DMS79 (cell line): ENCODE measurements around the gene ABCA6.
"Not testable (repeated sequence)": the region's sequence is repeated elsewhere in the genome, so short reads cannot be mapped to it uniquely, and the experiment has no call there.

ENCODE experiments used
- DNase-seq: peaks from one replicate; lab custom pipeline; 2025; lab: John Stamatoyannopoulos, UW

ABCA6 gene, protein sequence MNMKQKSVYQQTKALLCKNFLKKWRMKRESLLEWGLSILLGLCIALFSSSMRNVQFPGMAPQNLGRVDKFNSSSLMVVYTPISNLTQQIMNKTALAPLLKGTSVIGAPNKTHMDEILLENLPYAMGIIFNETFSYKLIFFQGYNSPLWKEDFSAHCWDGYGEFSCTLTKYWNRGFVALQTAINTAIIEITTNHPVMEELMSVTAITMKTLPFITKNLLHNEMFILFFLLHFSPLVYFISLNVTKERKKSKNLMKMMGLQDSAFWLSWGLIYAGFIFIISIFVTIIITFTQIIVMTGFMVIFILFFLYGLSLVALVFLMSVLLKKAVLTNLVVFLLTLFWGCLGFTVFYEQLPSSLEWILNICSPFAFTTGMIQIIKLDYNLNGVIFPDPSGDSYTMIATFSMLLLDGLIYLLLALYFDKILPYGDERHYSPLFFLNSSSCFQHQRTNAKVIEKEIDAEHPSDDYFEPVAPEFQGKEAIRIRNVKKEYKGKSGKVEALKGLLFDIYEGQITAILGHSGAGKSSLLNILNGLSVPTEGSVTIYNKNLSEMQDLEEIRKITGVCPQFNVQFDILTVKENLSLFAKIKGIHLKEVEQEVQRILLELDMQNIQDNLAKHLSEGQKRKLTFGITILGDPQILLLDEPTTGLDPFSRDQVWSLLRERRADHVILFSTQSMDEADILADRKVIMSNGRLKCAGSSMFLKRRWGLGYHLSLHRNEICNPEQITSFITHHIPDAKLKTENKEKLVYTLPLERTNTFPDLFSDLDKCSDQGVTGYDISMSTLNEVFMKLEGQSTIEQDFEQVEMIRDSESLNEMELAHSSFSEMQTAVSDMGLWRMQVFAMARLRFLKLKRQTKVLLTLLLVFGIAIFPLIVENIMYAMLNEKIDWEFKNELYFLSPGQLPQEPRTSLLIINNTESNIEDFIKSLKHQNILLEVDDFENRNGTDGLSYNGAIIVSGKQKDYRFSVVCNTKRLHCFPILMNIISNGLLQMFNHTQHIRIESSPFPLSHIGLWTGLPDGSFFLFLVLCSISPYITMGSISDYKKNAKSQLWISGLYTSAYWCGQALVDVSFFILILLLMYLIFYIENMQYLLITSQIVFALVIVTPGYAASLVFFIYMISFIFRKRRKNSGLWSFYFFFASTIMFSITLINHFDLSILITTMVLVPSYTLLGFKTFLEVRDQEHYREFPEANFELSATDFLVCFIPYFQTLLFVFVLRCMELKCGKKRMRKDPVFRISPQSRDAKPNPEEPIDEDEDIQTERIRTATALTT (N-terminal part only)

DNA sequence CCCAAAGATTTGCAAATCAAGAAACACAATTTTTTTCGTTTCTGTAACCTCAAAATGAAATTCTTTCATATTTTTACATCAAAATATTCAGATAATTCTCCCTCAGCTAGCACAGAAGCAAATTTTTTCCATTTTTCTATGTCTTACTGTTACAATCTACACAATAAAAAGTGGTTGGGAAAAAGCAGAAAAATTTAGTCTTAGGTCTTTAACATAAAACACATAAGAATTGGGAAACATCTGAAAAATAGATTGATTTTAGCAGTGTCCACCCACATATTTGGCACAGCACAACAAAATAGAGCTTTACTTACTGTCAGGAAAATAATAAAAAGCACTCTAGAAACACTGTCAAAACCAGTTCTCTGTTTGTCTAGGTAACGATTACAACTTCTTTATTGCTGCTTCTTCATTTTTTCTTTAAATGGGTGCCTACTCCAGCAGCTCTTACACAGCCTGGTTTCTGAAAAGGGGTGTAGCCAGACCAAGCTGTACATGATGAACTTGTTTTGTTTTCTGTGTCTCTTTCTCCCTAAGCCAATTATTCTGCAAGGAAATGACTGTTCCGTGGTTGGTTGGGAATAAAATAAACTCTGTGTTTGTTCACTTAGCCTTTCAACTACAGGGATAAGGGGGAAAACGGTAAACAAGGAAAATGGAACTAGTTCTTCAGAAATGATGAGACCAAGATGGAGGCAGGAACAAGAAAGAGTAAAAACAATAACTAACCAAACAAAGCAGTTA lies at the start of gene ABCA6:
Gene ABCA6 (minus strand): TSS at position 465 of the 744 bp plus-strand sequence. CDS start 1,192 bp downstream, outside the sequence.
- DNase-seq, result no peak

DNA sequence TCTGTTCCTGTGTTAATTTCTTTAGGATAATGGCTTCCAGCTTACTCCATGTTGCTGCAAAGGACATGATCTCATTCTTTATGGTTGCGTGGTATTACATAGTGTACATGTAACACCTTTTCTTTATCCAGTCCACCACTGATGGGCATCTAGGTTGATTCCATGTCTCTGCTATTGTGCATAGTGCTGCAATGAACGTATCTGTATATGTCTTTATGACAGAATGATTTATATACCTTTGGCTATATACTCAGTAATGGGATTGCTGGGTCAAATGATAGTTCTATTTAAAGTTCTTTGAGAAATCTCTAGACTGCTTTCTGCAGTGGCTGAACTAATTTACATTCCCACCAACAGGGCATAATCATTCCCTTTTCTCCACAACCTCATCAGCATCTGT lies 47.1 kb upstream of the ABCA6 start:
- DNase-seq, result no peak

DNA sequence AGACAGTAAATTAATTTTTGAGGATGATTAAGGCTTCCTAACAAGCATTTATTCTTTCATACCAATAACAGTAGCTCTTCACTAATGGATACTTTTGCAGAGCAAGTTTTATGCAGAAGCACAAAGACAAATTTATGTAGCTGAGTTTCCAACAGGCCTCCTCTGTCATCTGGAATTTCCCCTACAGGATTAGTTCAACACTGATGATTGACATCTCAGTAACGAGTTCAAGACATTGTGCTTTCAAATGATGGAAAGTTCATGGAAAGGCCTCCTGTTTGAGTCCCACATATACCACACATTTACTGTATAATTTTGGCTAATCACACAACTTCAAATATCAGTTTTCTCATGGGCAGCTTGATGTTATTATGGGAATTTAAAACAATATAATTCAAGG lies 46.4 kb upstream of the ABCA6 start:
- no peak for DNase-seq

DNA sequence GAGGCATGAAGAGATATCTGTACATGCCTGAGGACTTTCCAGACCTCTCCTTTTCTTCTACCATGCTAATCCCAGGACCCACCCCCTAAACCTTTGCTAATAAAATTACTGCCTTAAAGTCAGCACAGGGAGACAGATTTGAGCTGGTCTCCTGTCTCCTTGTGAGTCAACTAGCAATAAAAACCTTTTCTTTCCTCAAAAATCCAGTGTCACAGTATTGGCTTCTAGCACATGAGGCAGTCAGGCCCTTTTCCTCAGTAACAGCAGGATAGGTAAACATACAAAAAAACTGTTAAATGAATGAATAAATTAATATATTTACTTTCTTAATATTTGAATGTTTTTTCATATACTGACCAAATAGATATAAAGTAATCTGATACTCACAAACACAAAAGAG lies 45.6 kb upstream of the ABCA6 start:
- DNase-seq, result no peak

DNA sequence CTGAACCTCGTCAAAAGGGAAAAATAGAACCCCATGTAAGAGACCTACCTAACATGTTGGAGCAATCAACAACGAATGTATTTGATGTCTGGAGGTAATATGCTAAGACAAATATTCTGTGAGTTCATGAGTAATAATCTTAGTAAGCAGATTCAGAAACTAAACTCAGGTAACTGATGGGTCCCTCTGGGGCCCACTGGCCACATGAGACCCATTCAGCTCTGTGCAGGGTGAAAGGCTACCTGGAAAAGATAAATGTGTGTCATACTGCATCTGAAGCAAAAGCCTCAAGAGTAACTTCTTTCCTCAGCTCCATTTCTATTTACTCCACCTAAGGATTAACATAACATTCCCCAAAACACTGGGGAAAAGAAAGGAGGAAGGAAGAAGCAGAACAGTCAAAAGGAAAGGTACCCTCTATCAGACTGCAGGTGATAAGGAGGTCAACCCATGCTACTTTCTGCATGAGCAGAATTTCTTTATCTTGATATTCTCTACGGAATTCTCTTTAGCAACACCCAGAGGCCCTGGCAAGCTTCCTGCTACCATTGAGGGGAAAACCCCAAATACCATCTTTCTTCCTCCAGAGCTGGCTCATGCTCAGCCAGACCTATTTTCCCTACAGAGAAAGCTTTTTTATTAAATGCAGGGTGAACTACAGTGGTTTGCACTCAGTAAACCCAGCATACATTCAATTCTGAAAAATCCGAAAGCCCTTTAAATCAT lies 37.7 kb upstream of the ABCA6 start:
- DNase-seq, result no peak

DNA sequence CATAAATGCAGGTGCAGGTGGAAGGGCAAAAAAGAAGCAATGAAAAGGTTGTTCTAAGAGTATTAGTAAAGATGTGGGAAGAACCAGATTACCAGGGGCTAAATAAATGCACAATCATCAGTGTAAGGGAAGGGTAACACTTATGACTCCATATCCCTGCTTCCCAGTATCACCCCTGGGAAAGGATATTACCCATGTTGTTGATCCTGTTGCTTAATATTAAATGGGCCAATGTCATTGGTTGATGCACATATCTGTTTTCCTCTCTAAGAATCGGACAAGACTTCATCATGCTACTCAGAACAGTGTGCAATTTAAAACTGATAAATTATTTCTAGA lies 34.7 kb upstream of the ABCA6 start:
- no peak for DNase-seq

DNA sequence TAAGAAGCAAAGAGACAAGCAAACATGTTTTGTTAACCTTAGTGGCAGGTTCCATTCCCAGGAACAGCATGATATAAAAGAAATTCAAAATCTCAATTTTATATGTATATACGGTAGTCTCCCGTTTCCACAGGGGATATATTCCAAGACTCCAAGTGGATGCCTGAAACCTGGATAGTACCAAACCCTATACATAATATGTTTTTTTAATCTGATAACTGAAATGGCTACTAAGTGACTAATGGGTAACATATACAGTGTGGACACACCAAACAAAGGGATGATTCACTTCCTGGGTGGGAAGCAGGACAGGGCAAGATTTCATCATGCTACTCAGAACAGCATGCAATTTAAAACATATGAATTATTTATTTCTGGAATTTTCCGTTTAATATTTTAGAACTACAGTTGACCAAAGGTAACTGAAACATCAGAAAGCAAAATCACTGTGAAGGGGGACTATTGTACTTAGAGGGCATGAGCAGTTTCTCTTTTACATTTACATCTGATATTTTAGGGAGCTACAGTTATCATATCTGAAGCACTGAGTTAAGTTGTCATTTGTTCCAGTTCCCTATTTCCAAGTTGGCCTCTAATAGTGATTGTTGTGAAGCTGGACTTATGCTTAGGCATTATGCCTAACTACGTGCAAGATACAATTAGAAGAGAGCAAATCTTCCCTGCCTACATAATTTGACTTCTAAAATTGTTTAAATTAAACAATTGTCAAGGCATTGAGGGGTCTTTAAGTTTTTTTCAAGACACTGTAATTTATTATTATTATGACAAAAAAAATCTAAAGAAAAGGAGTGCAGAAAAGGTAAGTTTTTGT lies 34.1 kb upstream of the ABCA6 start:
- DNase-seq, result no peak

DNA sequence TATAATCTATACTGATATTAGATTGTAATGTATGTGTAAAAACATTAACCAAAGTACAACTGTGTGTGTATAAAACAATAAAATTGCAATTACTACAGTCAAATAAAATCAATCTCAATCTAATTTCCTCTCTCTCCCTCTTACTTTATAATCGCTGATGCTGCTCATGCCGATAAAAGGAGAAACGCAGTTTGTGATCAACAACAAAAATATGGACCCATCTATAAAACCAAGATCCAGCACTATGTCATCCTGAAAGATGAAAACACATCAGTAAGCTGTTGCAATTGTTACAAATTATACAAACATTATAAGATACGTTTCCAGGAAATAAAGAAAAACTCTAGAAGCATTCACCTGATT lies 33.5 kb upstream of the ABCA6 start:
- DNase-seq, result no peak

DNA sequence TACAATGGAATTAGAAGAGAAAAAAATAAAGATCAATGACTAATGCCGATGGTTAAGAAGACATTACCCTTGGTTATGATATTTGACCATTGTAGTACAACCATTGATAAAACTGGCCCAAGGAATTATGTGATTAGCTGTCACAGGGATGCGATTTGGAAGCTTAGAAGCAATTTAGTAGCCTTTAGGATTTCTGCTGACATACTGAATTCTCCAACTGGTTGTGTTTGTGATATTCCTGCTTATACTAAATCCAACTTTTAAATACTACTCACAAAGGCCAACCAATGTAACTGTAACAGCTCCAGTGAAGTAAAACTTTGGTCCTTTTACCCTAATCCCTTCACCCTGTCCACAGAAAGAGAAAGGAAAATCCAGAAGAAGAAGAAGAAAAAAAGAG lies 31.4 kb upstream of the ABCA6 start:
- no peak for DNase-seq

DNA sequence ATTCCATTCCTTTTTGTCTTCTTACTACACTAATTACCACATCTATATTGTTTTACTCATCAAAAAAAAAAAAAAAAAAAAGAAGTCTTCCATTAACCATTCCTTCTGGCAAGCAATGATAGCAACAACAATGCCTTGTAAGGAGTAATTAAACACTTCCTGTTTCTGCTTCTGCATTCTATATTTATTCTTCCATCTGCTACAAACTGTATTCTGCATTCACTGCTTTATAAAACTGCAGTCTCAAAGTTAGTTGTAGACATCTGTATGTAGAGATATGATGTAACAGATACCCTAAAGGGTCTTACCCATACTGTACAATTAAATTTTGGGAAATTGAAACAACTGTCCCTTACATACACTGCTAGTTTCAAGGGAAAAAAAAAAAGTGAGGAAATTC lies 28.7 kb upstream of the ABCA6 start:
- no peak for DNase-seq

DNA sequence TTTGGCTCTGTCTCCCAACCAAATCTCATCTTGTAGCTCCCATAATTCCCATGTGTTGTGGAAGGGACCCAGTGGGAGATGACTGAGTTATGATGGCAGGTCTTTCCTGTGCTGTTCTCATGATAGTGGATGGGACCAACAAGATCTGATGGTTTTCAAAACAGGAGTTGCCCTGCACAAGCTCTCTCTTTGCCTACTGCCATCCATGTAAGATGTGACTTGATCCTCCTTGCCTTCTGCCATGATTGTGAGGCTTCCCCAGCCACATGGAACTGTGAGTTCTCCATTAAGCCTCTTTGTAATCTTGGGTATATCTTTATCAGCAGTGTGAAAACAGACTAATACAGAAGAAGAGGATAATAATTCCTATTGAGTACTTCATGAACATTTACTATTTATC lies 26.9 kb upstream of the ABCA6 start:
- DNase-seq, result not testable (repeated sequence)

DNA sequence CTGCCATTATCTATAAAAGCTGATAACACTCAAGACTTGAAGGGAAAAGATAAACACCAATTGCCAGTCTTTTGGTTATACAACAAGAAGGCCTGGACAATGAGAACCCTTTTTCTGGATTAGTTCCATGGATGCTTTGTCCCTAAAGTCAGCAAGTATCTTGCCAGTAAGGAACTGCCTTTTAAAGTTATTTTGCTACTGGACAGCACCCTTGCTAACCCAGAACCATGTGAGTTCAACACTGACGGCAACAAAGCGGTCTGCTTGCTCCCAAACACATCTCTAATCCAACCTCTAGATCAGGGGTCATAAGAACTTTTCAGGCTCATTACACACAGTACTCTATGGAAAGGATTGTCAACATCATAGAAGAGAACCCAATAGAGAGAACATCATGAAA lies 25.3 kb upstream of the ABCA6 start:
- DNase-seq, result no peak

DNA sequence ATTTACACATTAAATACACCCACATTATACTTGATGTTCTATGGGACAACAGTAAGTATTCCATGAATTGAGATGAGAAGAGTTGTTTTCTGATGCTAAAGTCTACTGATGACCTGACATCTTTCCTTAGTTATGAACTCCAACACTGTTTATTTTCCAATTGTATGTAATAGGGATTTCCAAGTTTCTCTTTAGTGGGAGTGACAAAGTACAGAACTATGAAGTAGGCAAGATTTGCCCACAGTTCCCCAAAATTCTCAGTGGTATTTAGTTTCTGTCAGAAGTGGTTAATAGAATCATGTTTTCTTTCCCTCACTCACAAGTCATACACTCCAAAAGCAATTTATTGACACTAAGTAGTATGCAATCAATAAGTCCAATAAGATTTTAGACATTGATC lies 22.5 kb upstream of the ABCA6 start:
- no peak for DNase-seq

DNA sequence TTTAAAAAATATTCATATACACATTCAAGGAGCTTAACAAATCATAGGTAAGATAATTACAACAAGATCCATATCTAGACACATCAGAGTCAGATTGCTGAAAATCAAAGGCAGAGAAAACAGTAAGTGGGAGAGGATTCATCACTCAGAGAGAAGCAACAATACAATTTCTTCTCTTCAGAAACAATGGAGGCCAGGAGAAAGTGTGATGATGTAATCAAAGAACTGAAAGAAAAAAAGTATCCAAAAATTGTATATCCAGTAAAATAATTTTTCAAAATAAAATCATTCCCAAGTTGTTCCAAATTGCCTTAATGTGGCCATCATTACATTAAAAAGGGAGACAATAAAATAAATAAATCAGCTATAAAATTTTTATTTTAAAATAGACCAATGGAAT lies 17.7 kb upstream of the ABCA6 start:
- no peak for DNase-seq

DNA sequence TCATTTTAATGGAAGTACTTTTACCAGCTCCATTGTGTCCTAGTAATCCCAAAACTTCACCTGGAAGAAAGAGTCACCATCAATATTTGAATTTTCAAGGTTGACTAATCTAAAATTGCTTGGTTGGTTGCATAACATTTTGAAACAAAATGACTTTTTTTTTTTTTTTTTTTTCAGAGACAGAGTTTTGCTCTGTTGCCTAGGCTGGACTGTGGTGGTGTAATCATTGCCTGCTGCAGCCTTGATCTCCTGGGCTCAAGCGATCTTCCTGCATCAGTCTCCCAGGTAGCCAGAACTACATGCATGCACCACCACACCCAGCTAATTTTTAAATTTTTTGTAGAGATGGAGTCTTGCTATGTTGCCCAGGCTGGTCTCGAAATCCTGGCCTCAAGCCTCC lies 12.6 kb upstream of the ABCA6 start:
- DNase-seq, result no peak

DNA sequence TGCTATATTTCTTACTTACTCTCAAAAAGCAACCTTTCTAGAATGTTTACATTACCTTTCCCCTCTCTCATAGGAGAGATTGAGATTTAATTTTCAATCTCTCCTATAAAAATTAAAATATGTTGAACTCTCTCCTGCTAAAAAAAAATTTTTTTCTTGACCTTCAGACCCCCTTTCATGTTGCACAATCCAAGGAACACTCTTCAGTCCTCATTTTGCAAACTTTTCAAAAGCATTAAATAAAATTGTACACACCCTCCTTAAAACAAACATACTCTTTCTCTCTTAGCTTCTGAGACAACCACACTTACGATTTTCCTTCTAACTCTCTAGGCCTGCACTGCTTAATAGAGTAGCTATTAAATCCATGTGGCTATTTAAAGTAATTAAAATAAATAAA lies 8.6 kb upstream of the ABCA6 start:
- DNase-seq, result no peak

DNA sequence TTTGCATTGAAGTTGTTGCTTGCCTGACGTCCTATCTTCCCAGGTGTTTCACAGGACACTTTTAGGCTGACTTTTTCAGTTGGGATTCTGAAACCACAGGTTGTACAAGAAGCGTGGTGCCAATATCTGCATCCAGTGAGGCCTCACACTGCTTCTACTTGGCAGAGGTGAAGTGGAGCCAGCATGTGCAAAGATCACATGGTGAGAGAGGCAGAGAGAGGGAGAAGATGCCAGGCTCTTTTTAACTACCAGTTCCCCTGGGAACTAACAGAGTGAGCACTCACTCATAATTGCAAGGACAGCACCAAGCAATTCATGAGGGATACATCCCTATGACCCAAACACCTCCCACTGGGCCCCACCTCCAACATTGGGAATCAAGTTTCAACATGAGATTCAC lies 5.8 kb upstream of the ABCA6 start:
- no peak for DNase-seq

DNA sequence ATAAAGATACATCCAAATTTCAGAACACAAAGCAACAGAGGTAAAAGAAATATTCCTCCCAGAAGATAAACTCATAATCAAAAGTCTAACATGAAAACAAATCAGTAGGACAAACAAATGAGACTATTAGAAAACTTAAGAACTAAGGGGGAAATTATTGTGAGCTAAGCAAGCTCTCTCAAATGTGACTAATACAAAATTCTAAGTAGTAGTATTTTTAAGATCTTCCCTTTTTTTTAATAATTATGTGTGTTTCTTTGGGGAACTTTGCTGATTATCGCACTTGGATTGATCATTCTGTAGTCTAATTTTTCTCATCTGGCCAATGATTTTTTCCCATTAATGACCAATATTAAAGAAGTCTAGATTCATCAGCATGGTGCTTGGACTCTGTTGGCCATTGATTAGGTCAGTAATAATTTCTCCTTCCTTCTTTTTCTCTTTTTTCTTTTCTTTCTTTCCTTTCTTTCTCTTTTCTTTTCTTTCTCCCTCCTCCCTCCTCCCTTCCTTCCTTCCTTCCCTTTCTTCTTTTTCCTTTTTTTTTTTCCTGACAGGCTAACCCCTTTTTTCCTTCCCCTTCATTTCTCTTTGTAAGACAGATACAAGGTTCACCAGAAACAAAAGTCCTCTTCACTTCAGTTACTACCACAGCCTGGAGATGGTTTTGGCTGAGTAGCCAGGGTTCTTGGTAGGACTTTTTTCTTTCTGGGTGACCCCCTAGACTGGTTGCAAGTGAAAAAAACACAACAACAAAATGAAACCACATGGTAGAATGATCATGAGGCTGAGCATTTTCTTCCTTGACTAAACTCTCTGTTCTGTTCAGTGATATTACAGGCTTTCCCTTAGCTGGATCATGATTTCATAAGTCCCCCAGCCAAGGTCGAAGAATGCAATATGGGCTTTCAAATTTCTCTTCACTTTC lies 2.9 kb upstream of the ABCA6 start:
- no peak for DNase-seq

DNA sequence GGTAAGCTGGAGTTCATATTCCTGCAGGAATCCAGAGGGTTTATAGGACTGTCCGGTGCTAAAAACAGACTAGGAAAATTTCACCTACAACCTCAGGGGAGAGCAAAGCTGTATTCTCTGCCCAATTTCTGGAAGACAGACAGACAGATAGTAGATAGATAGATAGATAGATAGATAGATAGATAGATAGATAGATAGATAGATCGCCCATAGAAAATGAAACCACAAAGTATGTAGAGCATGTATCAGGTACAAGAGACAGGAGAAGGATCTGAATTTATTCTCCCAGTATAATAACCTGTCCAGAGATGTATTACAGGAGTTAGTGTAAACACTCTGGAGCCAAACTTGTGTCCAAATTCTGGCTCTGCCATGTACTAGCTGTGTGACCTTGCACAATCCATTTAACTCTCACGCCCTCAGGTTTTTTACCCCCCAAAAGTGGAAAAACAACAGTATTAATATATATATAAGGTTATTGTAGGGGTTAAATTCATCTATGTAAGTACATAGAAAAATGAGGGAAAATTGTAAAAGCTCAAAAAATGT lies 2.1 kb upstream of the ABCA6 start:
- DNase-seq, result no peak
